HCT116 (cell line): ENCODE results near the gene RANBP17. TPM values are rescaled to one million over a fixed set of nuclear protein-coding genes. Genes with fewer than 3 reads are reported as not detected.

ENCODE experiments used
- ATAC-seq: fragments of 200-7000 bp; cut with Tn5 transposase; 2 replicates; pipeline ENCODE4 v1.9.1; 2020; ENCODE audit warnings: mild to moderate bottlenecking, moderate library complexity
- BruUV-seq: library from RNA; stranded (reverse); fragments of 400-500 nt; replicated peaks from 2 replicates; lab custom pipeline; 2021; lab: Mats Ljungman, UMichigan
- CTCF ChIA-PET: fragments of 300-600 bp; sonication (Branson Sonifier 250); formaldehyde crosslinking; loops from one replicate; lab custom pipeline; 2021; ENCODE audit warnings: antibody characterized with exemption; lab: Charles Lee
- POLR2A ChIA-PET: fragments of 300-600, 350-600 bp; sonication (Branson Sonifier 250); formaldehyde crosslinking; loops from one replicate; lab custom pipeline; 2021; ENCODE audit warnings: antibody characterized with exemption; lab: Charles Lee
- RAD21 ChIA-PET, 2 experiments: fragments of 300-600 bp; sonication (Branson Sonifier 250); formaldehyde crosslinking; loops; one replicate each; lab custom pipeline; 2023; ENCODE audit warnings: low total read pairs in 2 of 2; ENCODE audit not compliant: uncharacterized antibody in 2 of 2, unreplicated experiment in 2 of 2, low non-redundant PET in 1 of 2; lab: Charles Lee
- DNase-seq: peaks from one replicate; pipeline ENCODE4 v3.0.0-alpha.2; 2010; ENCODE audit warnings: low read depth, low spot score
- H2AFZ ChIP-seq: fragments of 200-600 bp; shearing (Covaris generic), sonication (generic); 2 replicates; pipeline ENCODE4 v1.6.1; 2017; ENCODE audit warnings: low read depth, mixed run types, mixed read lengths, antibody characterized with exemption, low read length; ENCODE audit not compliant: poor library complexity, severe bottlenecking
- H3K27ac ChIP-seq: 2 replicates; pipeline ENCODE4 v1.5.1; 2012; ENCODE audit warnings: low read depth, low read length
- H3K27me3 ChIP-seq: fragments of 200-600 bp; sonication (generic); 2 replicates; pipeline ENCODE4 v1.6.1; 2016; ENCODE audit warnings: mixed run types, low read length, mixed read lengths; ENCODE audit not compliant: insufficient read depth
- H3K36me3 ChIP-seq, 2 experiments: fragments of 200-500 bp in 1 of 2; fragments of 200-600 bp in 1 of 2; sonication (Bioruptor generic) in 1 of 2; sonication (generic) in 1 of 2; 2 replicates each; pipeline versions ENCODE4 v1.5.1 to v1.6.1; 2014 to 2016; ENCODE audit warnings: low read length in 2 of 2, inconsistent platforms in 1 of 2, mixed read lengths in 1 of 2, mixed run types in 1 of 2; ENCODE audit not compliant: insufficient read depth in 2 of 2, control insufficient read depth in 1 of 2
- H3K4me1 ChIP-seq, 2 experiments: fragments of 200-600 bp in 1 of 2; sonication (generic) in 1 of 2; 2 replicates each; pipeline versions ENCODE4 v1.5.1 to v1.6.1; 2012 to 2017; ENCODE audit warnings: low read length in 2 of 2, inconsistent platforms in 1 of 2, mild to moderate bottlenecking in 1 of 2, mixed read lengths in 1 of 2, mixed run types in 1 of 2, moderate library complexity in 1 of 2; ENCODE audit not compliant: insufficient read depth in 2 of 2, control insufficient read depth in 1 of 2
- H3K4me2 ChIP-seq: fragments of 200-600 bp; sonication (generic); 2 replicates; pipeline ENCODE4 v1.6.1; 2017; ENCODE audit warnings: mixed run types, low read length, mixed read lengths
- H3K4me3 ChIP-seq, 2 experiments: fragments of 200-600 bp in 1 of 2; sonication (generic) in 1 of 2; replicated peaks in 1 of 2; 2 replicates each; pipeline ENCODE4 v1.5.1; 2011 to 2016; ENCODE audit warnings: low read length in 2 of 2, control low read depth in 1 of 2, low read depth in 1 of 2, mild to moderate bottlenecking in 1 of 2, mixed read lengths in 1 of 2, mixed run types in 1 of 2
- H3K79me2 ChIP-seq: fragments of 200-600 bp; sonication (generic); 2 replicates; pipeline ENCODE4 v1.6.1; 2017; ENCODE audit warnings: mild to moderate bottlenecking, mixed run types, low read length, moderate library complexity, mixed read lengths; ENCODE audit not compliant: insufficient read depth
- H3K9ac ChIP-seq: fragments of 200-600 bp; sonication (generic); 2 replicates; pipeline ENCODE4 v1.6.1; 2016; ENCODE audit warnings: low read length, mixed read lengths
- H3K9me2 ChIP-seq: fragments of 200-600 bp; sonication (generic), shearing (Covaris generic); 2 replicates; pipeline ENCODE4 v1.6.1; 2017; ENCODE audit warnings: mixed run types, mild to moderate bottlenecking, moderate library complexity; ENCODE audit not compliant: insufficient read depth
- H3K9me3 ChIP-seq, 2 experiments: fragments of 200-500 bp in 1 of 2; fragments of 200-600 bp in 1 of 2; sonication (Bioruptor generic) in 1 of 2; sonication (generic) in 1 of 2; 2 replicates each; pipeline ENCODE4 v1.6.1; 2014 to 2017; ENCODE audit warnings: low read length in 2 of 2, mixed read lengths in 2 of 2, inconsistent platforms in 1 of 2, low read depth in 1 of 2, mild to moderate bottlenecking in 1 of 2, mixed run types in 1 of 2, moderate library complexity in 1 of 2; ENCODE audit not compliant: control insufficient read depth in 1 of 2, insufficient read depth in 1 of 2
- H4K20me1 ChIP-seq: fragments of 200-600 bp; sonication (generic), shearing (Covaris generic); 2 replicates; pipeline ENCODE4 v1.6.1; 2017; ENCODE audit warnings: mixed run types, mild to moderate bottlenecking, moderate library complexity; ENCODE audit not compliant: insufficient read depth
- CBX3 ChIP-seq: IDR thresholded peaks from 2 replicates; pipeline ENCODE4 v1.6.1; 2012; ENCODE audit warnings: low read depth
- CEBPB ChIP-seq: IDR thresholded peaks from 2 replicates; pipeline ENCODE4 v1.6.1; 2012; ENCODE audit warnings: low read depth
- EGR1 ChIP-seq: IDR thresholded peaks from 2 replicates; pipeline ENCODE4 v1.6.1; 2012; ENCODE audit warnings: low read depth
- ELF1 ChIP-seq: IDR thresholded peaks from 2 replicates; pipeline ENCODE4 v1.6.1; 2012; ENCODE audit warnings: low read depth, borderline replicate concordance
- EZH2 ChIP-seq: fragments of 200-600 bp; sonication (generic); IDR thresholded peaks from 2 replicates; pipeline ENCODE4 v1.6.1; 2017; ENCODE audit warnings: antibody characterized with exemption, mixed run types
- FOSL1 ChIP-seq: IDR thresholded peaks from 2 replicates; pipeline ENCODE4 v1.6.1; 2012; ENCODE audit warnings: low read depth
- JUND ChIP-seq: IDR thresholded peaks from 2 replicates; pipeline ENCODE4 v1.6.1; 2012
- POLR2AphosphoS5 ChIP-seq: IDR thresholded peaks from 2 replicates; pipeline ENCODE4 v1.6.1; 2011; ENCODE audit warnings: mild to moderate bottlenecking, low read depth, low read length, moderate library complexity
- RAD21 ChIP-seq: IDR thresholded peaks from 2 replicates; pipeline ENCODE4 v1.6.1; 2012; ENCODE audit warnings: low read depth, mild to moderate bottlenecking
- REST ChIP-seq: IDR thresholded peaks from 2 replicates; pipeline ENCODE4 v1.6.1; 2012; ENCODE audit warnings: low read depth
- SIN3A ChIP-seq: IDR thresholded peaks from 2 replicates; pipeline ENCODE4 v1.6.1; 2012; ENCODE audit warnings: low read depth
- SRF ChIP-seq: IDR thresholded peaks from 2 replicates; pipeline ENCODE4 v1.6.1; 2012; ENCODE audit warnings: low read depth
- TCF7L2 ChIP-seq: IDR thresholded peaks from 2 replicates; pipeline ENCODE4 v1.7.0; 2011; ENCODE audit warnings: borderline replicate concordance, inconsistent platforms; ENCODE audit not compliant: insufficient read depth, insufficient read length; ENCODE audit errors: extremely low read depth
- YY1 ChIP-seq: IDR thresholded peaks from 2 replicates; pipeline ENCODE4 v1.6.1; 2011; ENCODE audit warnings: low read length, low read depth, moderate library complexity, mild to moderate bottlenecking; ENCODE audit not compliant: insufficient replicate concordance; ENCODE audit errors: extremely low read depth
- ZFX ChIP-seq: fragments of 450-650 bp; IDR thresholded peaks from 2 replicates; pipeline ENCODE4 v1.6.1; 2017
- ZNF274 ChIP-seq: fragments of 200-500 bp; sonication (Bioruptor generic); IDR thresholded peaks from 2 replicates; pipeline ENCODE4 v1.6.1; 2014; ENCODE audit warnings: mild to moderate bottlenecking, low read depth, low read length, inconsistent platforms
- intact Hi-C: fragments of 100-400 bp; cut with micrococcal nuclease; formaldehyde crosslinking; loops from 2 replicates; pipeline ENCODE4 v1.10.0; 2022
- total RNA-seq: library from RNA; stranded (reverse); gene quantifications from one replicate; pipeline ENCODE4 v1.2.1, GENCODE V29; 2021; ENCODE audit not compliant: unreplicated experiment
- TF ChIP-seq, protein P1 (sequence below): IDR thresholded peaks from 2 replicates; pipeline ENCODE4 v1.6.1; 2012

Gene RANBP17
- total RNA-seq, 1 experiment from 2014 or later, result 18.2 TPM

DNA sequence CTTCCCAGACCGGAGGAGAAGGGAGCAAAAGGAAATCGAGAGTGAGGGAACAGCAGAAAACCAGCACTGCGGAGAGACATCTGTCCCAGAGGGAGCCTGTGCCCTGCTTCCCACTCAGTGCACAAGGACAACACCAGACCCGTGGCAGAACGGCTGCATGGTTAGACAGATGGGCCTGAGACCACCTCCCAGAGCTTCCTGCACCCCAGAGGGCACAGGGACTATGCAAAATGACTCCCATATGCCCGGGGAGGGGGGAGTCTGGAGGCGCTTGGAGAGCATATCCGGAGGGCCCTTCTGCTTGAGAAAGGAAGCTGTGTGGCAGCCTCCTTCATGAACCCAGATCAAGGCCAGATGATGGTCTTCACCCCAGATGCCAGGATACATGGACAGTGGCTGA lies 473.8 kb downstream of the RANBP17 start:
- no peaks in the 10 kb centered on the region for H3K27me3 ChIP-seq
- DNase-seq, result no peak
- no peak overlapping the region for H3K27ac ChIP-seq
- no TSS peak for BruUV-seq
- no peaks in the 10 kb centered on the region for H3K36me3 ChIP-seq
- ChIA-PET POLR2A (no interaction called here), RAD21 (no interaction called here), CTCF (interaction anchor here (2.9 kb wide), 1 partner anchor 128 kb away, joined by 20 read pairs; no protein-coding TSS in a partner anchor)
- intact Hi-C loops, result loop anchor here (2.0 to 5.0 kb wide), 2 partner anchors 527 to 698 kb away; no protein-coding TSS in a partner anchor
- H3K9me2 ChIP-seq, result no peaks in the 10 kb centered on the region
- no peak overlapping the region for H3K4me2 ChIP-seq
- no peak for ATAC-seq
- H3K9ac ChIP-seq, result no peak overlapping the region
- no peaks in the 10 kb centered on the region for H3K79me2 ChIP-seq
- no peak for TF ChIP-seq EZH2
- no peak for TF ChIP-seq ELF1
- TF ChIP-seq JUND, result no peak
- no peak for TF ChIP-seq YY1
- TF ChIP-seq, protein P1, sequence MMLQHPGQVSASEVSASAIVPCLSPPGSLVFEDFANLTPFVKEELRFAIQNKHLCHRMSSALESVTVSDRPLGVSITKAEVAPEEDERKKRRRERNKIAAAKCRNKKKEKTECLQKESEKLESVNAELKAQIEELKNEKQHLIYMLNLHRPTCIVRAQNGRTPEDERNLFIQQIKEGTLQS, result no peak
- TF ChIP-seq TCF7L2, result no peak
- no peak for TF ChIP-seq POLR2AphosphoS5
- TF ChIP-seq EGR1, result no peak
- TF ChIP-seq REST, result no peak
- no peak for TF ChIP-seq ZFX
- no peak for TF ChIP-seq RAD21
- no peak for TF ChIP-seq CBX3
- TF ChIP-seq ZNF274, result no peak
- TF ChIP-seq CEBPB, result no peak
- TF ChIP-seq SIN3A, result no peak
- no peak for TF ChIP-seq FOSL1
- TF ChIP-seq SRF, result no peak
- H3K9me3 ChIP-seq, result no peaks in the 10 kb centered on the region
- H3K4me3 ChIP-seq, result no peak overlapping the region
- H4K20me1 ChIP-seq, result no peaks in the 10 kb centered on the region
- peaks cover 0 to 14% of the 10 kb centered on the region in 2 experiments; a peak in 2 of 4 replicates for H3K4me1 ChIP-seq
- no peak overlapping the region for H2AFZ ChIP-seq
